CD14-positive monocyte (primary cell): ENCODE measurements around the gene EMILIN2. TPM values are rescaled to one million over a fixed set of nuclear protein-coding genes. Genes with fewer than 3 reads are reported as not detected.

ENCODE experiments used
- DNase-seq, 3 donors: peaks; one replicate each; pipeline ENCODE4 v3.0.0-alpha.2; 2011 to 2022
- H2AFZ ChIP-seq: 2 replicates; pipeline ENCODE4 v1.6.0; 2012; ENCODE audit warnings: mild to moderate bottlenecking, low read depth, low read length, inconsistent platforms; ENCODE audit not compliant: insufficient read depth, poor library complexity, severe bottlenecking
- H3K27ac ChIP-seq, 2 donors: 1 replicate in 1 of 2; 2 replicates in 1 of 2; pipeline ENCODE4 v1.5.1; 2012 to 2013; ENCODE audit warnings: low read length in 2 of 2, control low read depth in 1 of 2, inconsistent platforms in 1 of 2, low read depth in 1 of 2, mild to moderate bottlenecking in 1 of 2
- H3K27me3 ChIP-seq, 2 donors: one replicate each; pipeline versions ENCODE4 v1.6.0 to v1.6.1; 2011 to 2013; ENCODE audit warnings: low read length in 2 of 2; ENCODE audit not compliant: control insufficient read depth in 2 of 2, insufficient read depth in 2 of 2
- H3K36me3 ChIP-seq, 2 donors: replicated peaks in 1 of 2; 1 replicate in 1 of 2; 2 replicates in 1 of 2; pipeline versions ENCODE4 v1.5.1 to v1.6.1; 2012 to 2013; ENCODE audit warnings: low read length in 2 of 2, control low read depth in 1 of 2, inconsistent platforms in 1 of 2, mild to moderate bottlenecking in 1 of 2; ENCODE audit not compliant: insufficient read depth in 2 of 2, control insufficient read depth in 1 of 2
- H3K4me1 ChIP-seq, 2 donors: 1 replicate in 1 of 2; 2 replicates in 1 of 2; pipeline versions ENCODE4 v1.5.1 to v1.6.1; 2012 to 2013; ENCODE audit warnings: low read length in 2 of 2, control low read depth in 1 of 2, inconsistent platforms in 1 of 2, mild to moderate bottlenecking in 1 of 2, moderate library complexity in 1 of 2; ENCODE audit not compliant: insufficient read depth in 2 of 2, control insufficient read depth in 1 of 2
- H3K4me2 ChIP-seq: replicated peaks from 2 replicates; pipeline ENCODE3; 2012; ENCODE audit warnings: low read length, moderate library complexity, mild to moderate bottlenecking; ENCODE audit not compliant: poor library complexity, severe bottlenecking; ENCODE audit errors: extremely low read depth
- H3K4me3 ChIP-seq, 3 experiments: fragments of 200-600 bp in 1 of 3; sonication (generic) in 1 of 3; replicated peaks in 1 of 3; 1 replicate in 2 of 3; 2 replicates in 1 of 3; pipeline ENCODE4 v1.5.1; 2011 to 2013; ENCODE audit warnings: low read length in 3 of 3, mild to moderate bottlenecking in 3 of 3, control low read depth in 2 of 3, low read depth in 2 of 3, inconsistent platforms in 1 of 3, moderate library complexity in 1 of 3
- H3K79me2 ChIP-seq: 2 replicates; pipeline ENCODE4 v1.6.0; 2012; ENCODE audit warnings: mild to moderate bottlenecking, control low read depth, inconsistent platforms, low read length, moderate library complexity; ENCODE audit not compliant: insufficient read depth
- H3K9ac ChIP-seq: 2 replicates; pipeline ENCODE4 v1.6.0; 2017; ENCODE audit warnings: low read length, mild to moderate bottlenecking; ENCODE audit not compliant: insufficient read depth, poor library complexity, severe bottlenecking
- H3K9me3 ChIP-seq, 2 donors: replicated peaks in 1 of 2; 1 replicate in 1 of 2; 2 replicates in 1 of 2; pipeline versions ENCODE4 v1.5.1 to v1.6.1; 2012 to 2013; ENCODE audit warnings: low read length in 2 of 2, control low read depth in 1 of 2; ENCODE audit not compliant: control insufficient read depth in 1 of 2, insufficient read depth in 1 of 2
- H4K20me1 ChIP-seq: 2 replicates; pipeline ENCODE4 v1.6.0; 2012; ENCODE audit warnings: mild to moderate bottlenecking, low read length, control low read depth, moderate library complexity; ENCODE audit not compliant: insufficient read depth
- H3K27ac Mint-ChIP-seq, 7 donors: one replicate each; pipeline ENCODE4 v1.8.0; 2020; ENCODE audit warnings: mild to moderate bottlenecking in 7 of 7, mixed read lengths in 7 of 7, moderate library complexity in 6 of 7, inconsistent platforms in 2 of 7
- H3K27me3 Mint-ChIP-seq, 3 donors: one replicate each; pipeline ENCODE4 v1.8.0; 2021 to 2022; ENCODE audit warnings: low read depth in 3 of 3, mild to moderate bottlenecking in 3 of 3, mixed read lengths in 3 of 3, moderate library complexity in 3 of 3, inconsistent platforms in 1 of 3
- H3K36me3 Mint-ChIP-seq, 2 donors: one replicate each; pipeline ENCODE4 v1.8.0; 2020; ENCODE audit warnings: mixed read lengths in 2 of 2, inconsistent platforms in 1 of 2, mild to moderate bottlenecking in 1 of 2
- H3K4me1 Mint-ChIP-seq: one replicate; pipeline ENCODE4 v1.8.0; 2020; ENCODE audit warnings: mild to moderate bottlenecking, mixed read lengths
- H3K4me3 Mint-ChIP-seq, 2 donors: one replicate each; pipeline ENCODE4 v1.8.0; 2020; ENCODE audit warnings: mild to moderate bottlenecking in 2 of 2, mixed read lengths in 2 of 2, moderate library complexity in 1 of 2
- H3K9me3 Mint-ChIP-seq, 7 donors: one replicate each; pipeline ENCODE4 v1.8.0; 2020 to 2022; ENCODE audit warnings: mixed read lengths in 7 of 7, mild to moderate bottlenecking in 6 of 7, moderate library complexity in 6 of 7, inconsistent platforms in 2 of 7
- CTCF ChIP-seq: fragments of 200-600 bp; IDR thresholded peaks from one replicate; pipeline ENCODE4 v1.8.0; 2022; ENCODE audit warnings: antibody characterized with exemption, mild to moderate bottlenecking
- WGBS: methylation state at CpG from one replicate; pipeline ENCODE4 v1.1.5; 2013; ENCODE audit warnings: missing lambda C conversion rate; ENCODE audit not compliant: insufficient coverage; 5-methylcytosine and 5-hydroxymethylcytosine counted together
- intact Hi-C, 2 donors: fragments of 100-400 bp; cut with micrococcal nuclease; formaldehyde crosslinking; loops; one replicate each; pipeline versions ENCODE4 v1.15.0 to v1.15.1; 2023
- polyA plus RNA-seq, 3 donors: library from polyadenylated mRNA; depleted of rRNA in 1 of 3; unstranded in 2 of 3; stranded (reverse) in 1 of 3; fragments of 300-500 nt in 2 of 3; fragments of >200 nt in 1 of 3; fragmentation: Illumina TruSeq in 2 of 3; gene quantifications; 1 replicate in 2 of 3; 2 replicates in 1 of 3; pipeline ENCODE4 v1.2.3, GENCODE V29; 2012 to 2021

Gene EMILIN2
- polyA plus RNA-seq, 3 donors: 30.5 to 43.2 (median 33.8) TPM

DNA sequence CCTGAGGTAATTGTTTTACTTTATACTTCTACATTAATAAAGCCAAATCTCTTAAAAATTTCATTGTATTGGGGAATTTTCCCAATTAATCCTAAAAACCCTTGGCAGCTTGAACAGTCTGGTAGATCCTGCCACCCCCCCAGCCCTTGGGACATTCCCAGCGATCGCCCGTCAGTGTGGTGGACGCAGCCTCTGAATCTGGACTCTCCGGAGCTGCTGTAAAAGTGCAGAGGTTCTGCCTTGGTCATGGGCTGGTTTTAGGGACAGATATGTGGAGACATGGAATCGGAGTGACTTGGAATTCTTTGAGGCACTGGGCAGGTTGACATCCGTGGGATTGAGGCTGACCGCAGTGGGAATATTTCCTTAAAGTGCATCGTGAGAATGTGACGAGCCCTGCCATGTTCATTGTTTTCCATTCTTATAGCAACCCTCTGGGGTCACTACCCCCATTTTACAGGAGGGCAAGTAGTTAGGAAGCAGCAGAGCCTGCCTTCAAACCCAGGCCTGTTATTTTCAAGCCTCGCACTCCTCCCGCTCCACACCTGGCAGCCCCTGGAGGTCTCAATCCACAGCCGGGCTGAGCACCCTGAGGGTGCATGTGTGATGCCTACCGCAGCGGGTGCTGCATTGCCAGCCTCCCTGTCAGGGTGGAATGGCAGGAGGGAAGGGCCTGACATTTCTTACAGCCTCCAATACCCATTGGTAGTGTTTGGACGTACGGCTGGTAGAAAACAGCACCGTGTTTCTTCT is 6.5 kb downstream of the EMILIN2 start:
- Histone ChIP-seq H3K27ac (peak overlapping the region; percentile 36 to 98), H3K4me1 (peaks cover 79 to 92% of the 10 kb centered on the region in 2 donors), H3K9me3 (no peaks in the 10 kb centered on the region), H3K4me3 (no peak overlapping the region), H3K4me2 (no peak overlapping the region), H3K36me3 (peaks cover 45 to 59% of the 10 kb centered on the region in 2 donors), H3K9ac (no peak overlapping the region), H3K27me3 (no peaks in the 10 kb centered on the region), H3K79me2 (peaks cover 81% of the 10 kb centered on the region), H4K20me1 (peaks cover 98% of the 10 kb centered on the region), H2AFZ (no peak overlapping the region)
- Mint-ChIP-seq H3K9me3 (no peaks in the 10 kb centered on the region), H3K36me3 (peaks cover 59 to 73% of the 10 kb centered on the region in 2 donors), H3K27ac (no peak overlapping the region), H3K4me3 (no peak overlapping the region), H3K4me1 (peaks cover 88% of the 10 kb centered on the region), H3K27me3 (peaks cover 0 to 2% (median 0%) of the 10 kb centered on the region in 3 donors)
- no peak for DNase-seq
- intact Hi-C loops: no loop called here
- no peak for TF ChIP-seq CTCF
- 100% methylated on average over 4 of the region's 18 CpGs for WGBS

GRCh38 chr18:2853926-2854664 is 7.3 kb downstream of the EMILIN2 start:
- Histone ChIP-seq H3K79me2 (peaks cover 80% of the 10 kb centered on the region), H4K20me1 (peaks cover 98% of the 10 kb centered on the region), H3K27me3 (no peaks in the 10 kb centered on the region), H3K9me3 (no peaks in the 10 kb centered on the region), H3K9ac (no peak overlapping the region), H3K4me2 (no peak overlapping the region), H3K36me3 (peaks cover 45 to 59% of the 10 kb centered on the region in 2 donors), H3K27ac (peak overlapping the region; percentile 36 to 98), H3K4me3 (no peak overlapping the region), H3K4me1 (peaks cover 81 to 93% of the 10 kb centered on the region in 2 donors), H2AFZ (no peak overlapping the region)
- H3K9me3 Mint-ChIP-seq: peaks cover 0 to 2% (median 0%) of the 10 kb centered on the region in 7 donors
- no peak for TF ChIP-seq CTCF
- no peak for DNase-seq
- intact Hi-C loops: no loop called here
- H3K27ac Mint-ChIP-seq: peak overlapping the region; percentile 54 to 96 (median 84)
- H3K27me3 Mint-ChIP-seq: peaks cover 0 to 2% (median 0%) of the 10 kb centered on the region in 3 donors
- peaks cover 87% of the 10 kb centered on the region for H3K4me1 Mint-ChIP-seq
- peaks cover 55 to 76% of the 10 kb centered on the region in 2 donors for H3K36me3 Mint-ChIP-seq
- no peak overlapping the region for H3K4me3 Mint-ChIP-seq
- WGBS: 54% methylated on average over 3 of the region's 7 CpGs
